Measurements from ENCODE around the gene SCYL3.

SCYL3 gene

DNA sequence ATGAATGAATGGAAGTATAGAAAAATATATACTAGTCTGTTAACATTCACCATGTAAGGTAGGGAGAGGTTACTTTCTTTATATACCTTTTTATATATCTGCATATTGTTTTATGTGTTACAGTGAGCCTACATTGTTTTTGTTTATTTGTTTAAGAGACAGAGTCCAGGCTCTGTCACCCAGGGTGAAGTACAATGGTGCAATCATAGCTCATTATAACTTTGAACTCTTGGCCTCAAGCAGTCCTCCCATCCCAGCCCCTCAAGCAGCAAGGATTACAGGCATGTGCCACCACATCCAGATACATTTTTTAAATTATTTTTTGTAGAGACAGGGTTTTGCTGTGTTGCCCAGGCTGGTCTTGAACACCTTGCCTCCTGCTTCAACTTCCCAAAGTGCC is 7.4 kb upstream of the SCYL3 start:
- H3K9me3 ChIP-seq: no peaks in the 10 kb centered on the region
- H3K4me1 ChIP-seq: peaks cover 8% of the 10 kb centered on the region
- H3K36me3 ChIP-seq: no peaks in the 10 kb centered on the region
- no peak for TF ChIP-seq Cebpa-rat (IDR thresholded peaks at IDR 0.05)
- no peak overlapping the region for H3K27ac ChIP-seq
- H3K4me3 ChIP-seq: no peak overlapping the region
- no peak overlapping the region for H3K4me2 ChIP-seq
- H4K20me1 ChIP-seq: no peaks in the 10 kb centered on the region
- no peak overlapping the region for H3K9ac ChIP-seq
- no peaks in the 10 kb centered on the region for H3K27me3 ChIP-seq

DNA sequence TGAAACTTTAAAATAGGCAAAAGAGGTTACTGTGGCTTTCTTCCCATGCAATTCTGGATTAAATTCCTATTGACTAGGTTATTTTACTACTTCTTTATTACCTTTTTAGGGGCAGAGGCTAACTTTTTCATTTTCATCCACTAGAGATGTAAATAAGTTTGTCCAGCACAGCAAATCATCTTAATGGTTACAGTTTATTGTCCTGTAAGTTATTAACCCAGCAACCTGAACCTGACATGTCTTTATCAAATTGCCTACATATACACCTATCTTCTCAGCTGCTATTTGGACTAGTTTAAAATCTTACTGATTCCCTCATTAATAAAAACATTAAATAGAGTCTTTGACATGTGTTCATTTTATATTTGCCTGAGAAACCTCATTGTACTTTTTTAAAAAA is 6.9 kb upstream of the SCYL3 start:
- H3K27me3 ChIP-seq: no peaks in the 10 kb centered on the region
- H3K27ac ChIP-seq: no peak overlapping the region
- no peak overlapping the region for H3K9ac ChIP-seq
- H3K36me3 ChIP-seq: no peaks in the 10 kb centered on the region
- no peak overlapping the region for H3K4me2 ChIP-seq
- no peak for TF ChIP-seq Cebpa-rat (IDR thresholded peaks at IDR 0.05)
- no peaks in the 10 kb centered on the region for H3K9me3 ChIP-seq
- H3K4me3 ChIP-seq: no peak overlapping the region
- peaks cover 8% of the 10 kb centered on the region for H3K4me1 ChIP-seq
- no peaks in the 10 kb centered on the region for H4K20me1 ChIP-seq

- no peak overlapping the region for H3K27ac ChIP-seq
- H3K4me2 ChIP-seq: no peak overlapping the region
Observed at GRCh38 chr1:169899519-169900217, 6.0 kb upstream of the SCYL3 start.

DNA sequence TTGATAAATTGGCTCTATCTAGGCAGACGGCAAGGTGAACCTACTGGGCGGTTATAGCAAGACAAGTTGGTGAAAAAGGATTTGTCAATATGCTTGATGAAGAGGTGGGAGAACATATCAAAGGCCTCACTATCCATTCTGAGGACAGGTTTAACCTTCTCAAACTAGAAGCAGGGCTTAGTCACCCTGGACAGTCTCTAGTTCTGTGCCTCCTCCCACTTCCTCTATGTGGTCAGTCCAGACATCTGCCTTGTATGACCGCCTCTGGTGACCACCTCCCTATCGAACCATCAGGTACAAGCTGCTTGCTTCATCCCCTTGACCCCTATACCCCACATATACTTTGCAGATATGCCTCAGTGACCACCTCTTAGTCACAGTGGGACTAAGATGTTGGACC is 2.3 kb upstream of the SCYL3 start:
- Histone ChIP-seq H3K4me2 (no peak overlapping the region), H3K27ac (no peak overlapping the region), H3K27me3 (no peaks in the 10 kb centered on the region), H4K20me1 (no peaks in the 10 kb centered on the region), H3K9ac (no peak overlapping the region), H3K4me3 (no peak overlapping the region), H3K4me1 (peaks cover 24% of the 10 kb centered on the region), H3K36me3 (no peaks in the 10 kb centered on the region), H3K9me3 (no peaks in the 10 kb centered on the region)
- TF ChIP-seq Cebpa-rat (IDR thresholded peaks at IDR 0.05): no peak

More at GRCh38 chr1:169899519-169900217, 6.0 kb upstream of the SCYL3 start:
- Histone ChIP-seq H3K27me3 (no peaks in the 10 kb centered on the region), H3K36me3 (no peaks in the 10 kb centered on the region), H3K4me3 (no peak overlapping the region), H3K4me1 (peaks cover 10% of the 10 kb centered on the region), H3K9me3 (no peaks in the 10 kb centered on the region), H3K9ac (no peak overlapping the region), H4K20me1 (no peaks in the 10 kb centered on the region)
- TF ChIP-seq Cebpa-rat (IDR thresholded peaks at IDR 0.05): no peak

DNA sequence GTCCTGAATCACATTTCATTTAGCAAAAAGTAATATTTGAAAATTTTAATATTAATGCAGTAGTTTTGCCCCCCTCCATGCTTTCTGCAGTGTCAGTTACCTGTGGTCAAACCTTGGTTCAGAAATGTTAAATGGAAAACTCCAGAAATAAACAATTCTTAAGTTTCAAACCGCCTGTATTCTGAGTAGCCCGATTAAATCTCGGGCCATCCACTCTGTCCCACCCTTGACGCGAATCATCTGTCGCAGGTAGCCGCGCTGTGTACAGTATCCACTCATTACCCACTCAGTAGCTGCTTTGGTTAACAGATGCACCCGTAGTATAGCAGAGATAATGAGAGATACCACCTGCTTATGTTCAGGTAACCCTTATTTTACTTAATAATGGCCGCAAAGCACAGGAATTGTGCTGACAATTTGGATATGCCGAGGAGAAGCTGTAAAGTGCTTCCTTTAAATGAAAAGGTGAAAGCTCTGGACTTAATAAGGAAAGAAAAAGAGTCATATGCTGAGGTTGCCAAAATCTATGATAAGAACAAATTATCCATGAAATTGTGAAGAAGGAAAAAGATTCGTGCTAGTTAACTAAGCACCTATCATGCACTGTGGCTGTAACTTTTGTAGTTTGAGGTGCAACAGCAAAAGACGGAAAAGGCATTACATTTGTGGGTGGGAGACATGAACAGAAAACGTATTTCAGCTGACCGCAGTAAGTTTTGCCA is 889 bp upstream of the SCYL3 start:
- no peak for TF ChIP-seq Cebpa-rat (IDR thresholded peaks at IDR 0.05)
- peak overlapping the region; percentile 91 for H3K4me3 ChIP-seq
- peak overlapping the region; percentile 86 for H3K4me2 ChIP-seq
- peaks cover 4% of the 10 kb centered on the region; the same call in 1 of the 2 replicates for H4K20me1 ChIP-seq
- peaks cover 24% of the 10 kb centered on the region for H3K4me1 ChIP-seq
- no peaks in the 10 kb centered on the region for H3K9me3 ChIP-seq
- H3K27ac ChIP-seq: peak overlapping the region; percentile 97
- no peaks in the 10 kb centered on the region for H3K27me3 ChIP-seq
- H3K9ac ChIP-seq: peak overlapping the region; percentile 93
- H3K36me3 ChIP-seq: no peaks in the 10 kb centered on the region

DNA sequence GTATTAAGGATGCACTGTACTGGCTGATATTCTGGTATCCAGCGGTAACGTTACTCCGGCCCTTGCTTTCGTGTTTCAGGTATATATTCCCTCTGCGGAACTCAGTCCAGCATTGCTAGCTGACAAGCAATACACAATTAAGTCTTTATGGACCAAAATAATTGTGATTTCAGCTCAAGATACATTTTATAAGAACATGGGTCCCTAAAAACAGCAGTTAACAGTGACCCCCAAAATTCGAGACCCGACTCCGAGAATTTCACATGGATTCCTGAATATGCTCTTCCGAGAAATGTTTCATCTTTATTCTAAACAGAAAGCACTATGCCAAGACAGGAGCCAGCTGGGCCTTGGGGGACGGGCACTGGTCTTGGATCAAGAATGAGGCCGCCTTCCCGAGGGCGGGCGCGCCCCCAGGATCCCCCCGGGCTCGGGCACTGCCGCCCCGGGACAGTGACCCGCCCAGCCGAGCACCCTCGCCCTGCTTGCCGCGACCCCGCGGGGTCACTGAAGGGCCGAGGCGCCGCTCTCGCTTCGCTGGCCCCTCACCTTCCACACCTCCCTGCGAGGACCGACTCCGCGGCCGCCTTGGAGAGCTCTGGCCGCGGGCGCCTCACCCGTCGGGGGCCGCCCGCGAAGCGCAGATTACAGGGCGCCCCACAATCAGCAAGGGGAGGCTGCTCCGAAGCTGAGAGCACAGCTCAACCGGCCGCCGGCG is 610 bp downstream of the SCYL3 start:
- H3K27ac ChIP-seq: peak overlapping the region; percentile 97
- peaks cover 7% of the 10 kb centered on the region for H3K36me3 ChIP-seq
- no peaks in the 10 kb centered on the region for H3K27me3 ChIP-seq
- H3K9ac ChIP-seq: peak overlapping the region; percentile 93
- H3K9me3 ChIP-seq: no peaks in the 10 kb centered on the region
- H3K4me3 ChIP-seq: peak overlapping the region; percentile 91
- H3K4me2 ChIP-seq: peak overlapping the region; percentile 82
- H4K20me1 ChIP-seq: peaks cover 4% of the 10 kb centered on the region; the same call in 1 of the 2 replicates
- no peak for TF ChIP-seq Cebpa-rat (IDR thresholded peaks at IDR 0.05)
- H3K4me1 ChIP-seq: peaks cover 24% of the 10 kb centered on the region

DNA sequence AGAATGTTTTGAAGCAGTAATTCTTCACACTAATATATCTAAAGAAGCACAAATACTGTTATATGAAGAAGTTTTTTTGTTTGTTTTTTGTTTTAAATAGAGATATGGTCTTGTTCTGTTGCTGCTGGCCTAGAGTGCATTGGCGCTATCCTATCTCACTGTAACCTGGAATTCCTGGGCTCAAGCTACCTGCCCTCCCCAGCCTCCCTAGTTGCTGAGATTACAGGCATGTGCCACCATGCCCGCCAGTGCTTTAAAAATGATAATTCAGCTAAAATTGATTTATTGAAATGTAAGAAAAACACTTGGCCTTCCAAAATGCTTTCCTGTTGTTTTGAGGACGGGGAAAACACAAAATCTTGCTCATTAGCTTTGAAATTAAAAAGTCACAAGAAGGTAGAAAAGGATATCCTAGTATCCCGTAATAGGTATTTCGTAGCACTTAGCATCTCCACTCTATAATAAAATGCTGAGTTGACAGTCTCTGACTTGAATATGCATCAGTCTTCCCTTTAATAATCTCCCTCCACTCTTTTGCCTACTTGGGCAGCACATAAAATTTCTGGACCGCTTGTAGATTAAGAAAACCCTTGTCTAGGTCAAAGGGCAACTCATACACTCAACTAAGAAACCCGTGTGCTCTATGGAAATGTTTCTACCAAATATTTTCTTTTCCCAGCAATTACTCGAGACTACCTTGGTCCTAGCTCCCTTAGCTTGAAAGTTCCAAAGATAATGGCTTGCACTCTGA is 1.3 kb downstream of the SCYL3 start:
- H4K20me1 ChIP-seq: peaks cover 4% of the 10 kb centered on the region; the same call in 1 of the 2 replicates
- no peaks in the 10 kb centered on the region for H3K9me3 ChIP-seq
- no peak overlapping the region for H3K27ac ChIP-seq
- peak overlapping the region; percentile 91 for H3K4me3 ChIP-seq
- peak overlapping the region; percentile 93 for H3K9ac ChIP-seq
- H3K27me3 ChIP-seq: no peaks in the 10 kb centered on the region
- peak overlapping the region; percentile 82 for H3K4me2 ChIP-seq
- H3K4me1 ChIP-seq: peaks cover 24% of the 10 kb centered on the region
- TF ChIP-seq Cebpa-rat (IDR thresholded peaks at IDR 0.05): no peak
- peaks cover 12% of the 10 kb centered on the region for H3K36me3 ChIP-seq

GRCh38 chr1:169891539-169891885 is 2.2 kb downstream of the SCYL3 start:
- Histone ChIP-seq H3K4me3 (no peak overlapping the region), H3K4me2 (peak overlapping the region; percentile 1; the same call in 1 of the 2 replicates)

DNA sequence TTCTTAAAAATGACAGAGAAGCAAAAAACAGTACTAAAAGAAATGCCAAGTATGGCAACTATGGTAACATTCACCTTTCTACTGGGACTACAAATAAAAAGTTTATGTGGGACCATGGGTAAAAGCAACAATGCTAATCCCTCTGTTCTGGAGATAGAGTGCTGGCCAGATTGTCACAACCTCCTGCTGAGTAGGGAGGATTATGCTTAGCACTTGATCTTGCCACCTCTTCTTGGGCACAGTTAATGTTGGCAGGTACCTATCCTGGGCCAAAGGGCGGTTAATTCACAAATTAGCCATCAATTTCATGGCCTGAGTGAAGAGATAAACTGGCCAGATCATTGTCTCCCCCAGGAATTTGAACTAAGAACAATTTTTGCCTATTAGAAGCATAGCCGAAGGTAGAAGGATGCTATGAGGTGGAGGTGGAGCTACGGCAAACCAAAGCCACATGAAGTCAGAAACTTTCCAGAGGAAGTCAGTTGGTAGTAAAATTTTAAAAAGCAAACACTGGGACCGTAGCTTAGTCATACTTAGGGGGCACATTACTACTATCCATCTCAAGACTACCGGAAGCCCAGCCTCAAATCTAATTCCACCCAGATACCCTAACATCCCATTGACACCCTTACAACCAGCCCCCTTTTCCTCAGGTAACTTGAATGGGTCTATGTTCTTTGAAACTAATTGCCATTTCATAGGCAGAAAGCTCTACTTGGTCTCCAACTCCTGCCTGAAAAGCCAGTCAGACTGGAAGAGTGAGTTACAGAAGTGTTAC is 2.7 kb downstream of the SCYL3 start:
- H3K9ac ChIP-seq: no peak overlapping the region
- H3K27me3 ChIP-seq: no peaks in the 10 kb centered on the region
- H3K4me3 ChIP-seq: no peak overlapping the region
- H3K9me3 ChIP-seq: no peaks in the 10 kb centered on the region
- peaks cover 4% of the 10 kb centered on the region; the same call in 1 of the 2 replicates for H4K20me1 ChIP-seq
- H3K27ac ChIP-seq: no peak overlapping the region
- H3K4me2 ChIP-seq: peak overlapping the region; percentile 1; the same call in 1 of the 2 replicates
- peaks cover 24% of the 10 kb centered on the region for H3K4me1 ChIP-seq
- peaks cover 25% of the 10 kb centered on the region for H3K36me3 ChIP-seq
- TF ChIP-seq Cebpa-rat (IDR thresholded peaks at IDR 0.05): no peak

More at GRCh38 chr1:169891539-169891885, 2.2 kb downstream of the SCYL3 start:
- peaks cover 4% of the 10 kb centered on the region; the same call in 1 of the 2 replicates for H4K20me1 ChIP-seq
- peaks cover 19% of the 10 kb centered on the region for H3K36me3 ChIP-seq
- no peak for TF ChIP-seq Cebpa-rat (IDR thresholded peaks at IDR 0.05)
- no peak overlapping the region for H3K9ac ChIP-seq
- H3K9me3 ChIP-seq: no peaks in the 10 kb centered on the region
- H3K27me3 ChIP-seq: no peaks in the 10 kb centered on the region
- H3K27ac ChIP-seq: no peak overlapping the region
- peaks cover 24% of the 10 kb centered on the region for H3K4me1 ChIP-seq

All from BLaER1 (cell line).